GM19324 (cell line): ENCODE data around the gene LSM14B.

Experiments used
- ATAC-seq: cut with Tn5 transposase; IDR thresholded peaks from one replicate; pipeline ENCODE4 v1.9.1; 2021; ENCODE audit warnings: mild to moderate bottlenecking, moderate library complexity; ENCODE audit not compliant: unreplicated experiment, low FRiP score

The LSM14B gene

GRCh38 chr20:62178316-62179161 is 56.3 kb downstream of the LSM14B start:
- ATAC-seq: no peak

- no peak for ATAC-seq
Measured at GRCh38 chr20:62179162-62179504, 56.9 kb downstream of the LSM14B start.

- no peak for ATAC-seq
Measured at GRCh38 chr20:62181808-62182207, 59.5 kb downstream of the LSM14B start.

GRCh38 chr20:62182469-62183425 is 60.5 kb downstream of the LSM14B start, which contains the start of gene MTG2:
Gene MTG2 (plus strand): TSS chr20:62183028. CDS start chr20:62193421, 10,393 bp downstream.
- peak; percentile 95 for ATAC-seq

- ATAC-seq: no peak
Measured at GRCh38 chr20:62183426-62184142, 61.3 kb downstream of the LSM14B start.
